Transverse colon (tissue), 4 donors: ENCODE measurements around the gene RPTOR. TPM values are rescaled to one million over a fixed set of nuclear protein-coding genes. Genes with fewer than 3 reads are reported as not detected.

ENCODE experiments used
- DNase-seq: peaks from one replicate; pipeline ENCODE4 v3.0.0-alpha.2; 2019
- H3K27ac ChIP-seq, 4 donors: fragments of 200-600 bp; sonication (generic); 2 replicates each; pipeline ENCODE4 v1.5.1; 2016 to 2018; ENCODE audit warnings: inconsistent platforms in 4 of 4
- H3K27me3 ChIP-seq: fragments of 200-600 bp; sonication (generic); 2 replicates; pipeline ENCODE4 v1.5.1; 2017; ENCODE audit warnings: inconsistent platforms
- H3K36me3 ChIP-seq, 4 donors: fragments of 200-600 bp; sonication (generic); 2 replicates each; pipeline ENCODE4 v1.5.1; 2017 to 2019; ENCODE audit warnings: inconsistent platforms in 4 of 4
- H3K4me1 ChIP-seq, 4 donors: fragments of 200-600 bp; sonication (generic); 2 replicates each; pipeline ENCODE4 v1.5.1; 2017 to 2020; ENCODE audit warnings: inconsistent platforms in 4 of 4
- H3K4me3 ChIP-seq, 4 donors: fragments of 200-600 bp; sonication (generic); 1 replicate in 1 of 4; 2 replicates in 3 of 4; pipeline versions ENCODE4 v1.5.1 to v1.6.1; 2017 to 2019; ENCODE audit warnings: inconsistent platforms in 4 of 4
- H3K9me3 ChIP-seq, 2 donors: fragments of 200-600 bp; sonication (generic); 2 replicates each; pipeline ENCODE4 v1.5.1; 2017 to 2019; ENCODE audit warnings: inconsistent platforms in 2 of 2
- EP300 ChIP-seq: sonication (generic); formaldehyde crosslinking; IDR thresholded peaks from one replicate; pipeline ENCODE4 v1.6.1; 2017; ENCODE audit warnings: antibody characterized with exemption, low read depth
- POLR2A ChIP-seq: fragments of 450-650 bp; IDR thresholded peaks from one replicate; pipeline ENCODE4 v1.6.1; 2016; ENCODE audit warnings: antibody characterized with exemption, mild to moderate bottlenecking, moderate library complexity
- POLR2AphosphoS5 ChIP-seq, 3 donors: sonication (generic); formaldehyde crosslinking; IDR thresholded peaks; one replicate each; pipeline ENCODE4 v1.6.1; 2016; ENCODE audit warnings: antibody characterized with exemption in 3 of 3
- WGBS, 2 donors: methylation state at CpG; one replicate each; pipeline ENCODE4 v1.1.5; 2018; ENCODE audit warnings: low coverage in 1 of 2; 5-methylcytosine and 5-hydroxymethylcytosine counted together
- in situ Hi-C, 4 donors: fragments of 200-750 bp; cut with MboI; loops; one replicate each; pipeline versions ENCODE4 v1.15.0 to v1.15.1; 2017; ENCODE audit warnings: low sequenced_read_pairs in 3 of 4, low pct_ligation_motif_present in 1 of 4, low pct_unique_long_range_greater_than_20kb in 1 of 4
- intact Hi-C: fragments of 100-400 bp; cut with DNase I; formaldehyde crosslinking; loops from one replicate; pipeline ENCODE4 v1.15.1; 2023; ENCODE audit warnings: low total_unique reads
- total RNA-seq, 4 donors: library from RNA; depleted of rRNA; stranded (reverse); fragments of >200 nt; gene quantifications; one replicate each; pipeline ENCODE4 v1.1.0, GENCODE V29; 2016
- TF ChIP-seq, protein P1 (sequence below), 5 experiments: fragments of 200-600 bp in 3 of 5; fragments of 450-650 bp in 2 of 5; sonication (generic) in 3 of 5; IDR thresholded peaks; 1 replicate in 2 of 5; 2 replicates in 3 of 5; pipeline ENCODE4 v1.5.1; 2016 to 2017; ENCODE audit warnings: antibody characterized with exemption in 5 of 5, inconsistent platforms in 3 of 5, mild to moderate bottlenecking in 2 of 5, moderate library complexity in 1 of 5

RPTOR gene
- total RNA-seq, 4 donors from 2014 or later = 28.9 to 79.3 (median 48.0) TPM

DNA sequence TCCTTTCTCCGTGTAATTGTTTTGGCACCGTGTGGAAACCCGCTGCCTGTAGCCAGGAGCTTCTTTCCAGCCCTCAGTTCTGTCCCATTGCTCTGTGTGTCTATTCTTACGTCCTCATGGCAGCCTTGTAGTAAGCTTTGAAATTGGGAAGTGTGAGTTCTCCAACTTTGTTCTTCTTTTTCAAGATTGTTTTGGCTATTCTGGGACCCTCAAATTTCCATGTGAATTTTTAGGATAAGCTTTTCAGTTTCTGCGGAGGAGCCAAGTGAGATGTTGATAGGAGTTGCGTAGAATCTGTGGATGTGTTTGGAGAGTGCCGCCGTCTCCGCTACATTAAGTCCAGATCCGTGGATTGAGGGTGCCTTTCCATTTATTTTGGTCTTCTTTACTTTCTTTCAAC, 462.3 kb downstream of the RPTOR start:
- Histone ChIP-seq H3K27me3 (peaks cover 33% of the 10 kb centered on the region), H3K36me3 (no peaks in the 10 kb centered on the region), H3K9me3 (peaks cover 0 to 5% of the 10 kb centered on the region in 2 donors), H3K4me3 (no peak overlapping the region), H3K4me1 (peaks cover 15 to 30% (median 29%) of the 10 kb centered on the region in 4 donors), H3K27ac (no peak overlapping the region)
- TF ChIP-seq POLR2A (no peak), EP300 (no peak), POLR2AphosphoS5 (IDR thresholded peaks at IDR 0.05) (no peak)
- TF ChIP-seq, protein P1, sequence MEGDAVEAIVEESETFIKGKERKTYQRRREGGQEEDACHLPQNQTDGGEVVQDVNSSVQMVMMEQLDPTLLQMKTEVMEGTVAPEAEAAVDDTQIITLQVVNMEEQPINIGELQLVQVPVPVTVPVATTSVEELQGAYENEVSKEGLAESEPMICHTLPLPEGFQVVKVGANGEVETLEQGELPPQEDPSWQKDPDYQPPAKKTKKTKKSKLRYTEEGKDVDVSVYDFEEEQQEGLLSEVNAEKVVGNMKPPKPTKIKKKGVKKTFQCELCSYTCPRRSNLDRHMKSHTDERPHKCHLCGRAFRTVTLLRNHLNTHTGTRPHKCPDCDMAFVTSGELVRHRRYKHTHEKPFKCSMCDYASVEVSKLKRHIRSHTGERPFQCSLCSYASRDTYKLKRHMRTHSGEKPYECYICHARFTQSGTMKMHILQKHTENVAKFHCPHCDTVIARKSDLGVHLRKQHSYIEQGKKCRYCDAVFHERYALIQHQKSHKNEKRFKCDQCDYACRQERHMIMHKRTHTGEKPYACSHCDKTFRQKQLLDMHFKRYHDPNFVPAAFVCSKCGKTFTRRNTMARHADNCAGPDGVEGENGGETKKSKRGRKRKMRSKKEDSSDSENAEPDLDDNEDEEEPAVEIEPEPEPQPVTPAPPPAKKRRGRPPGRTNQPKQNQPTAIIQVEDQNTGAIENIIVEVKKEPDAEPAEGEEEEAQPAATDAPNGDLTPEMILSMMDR (IDR thresholded peaks at IDR 0.05) = no peak
- DNase-seq = no peak
- WGBS, 2 donors = 79 to 82% methylated on average over 10 of the region's 10 CpGs
- intact Hi-C loops (no loop called here), in situ Hi-C loops (no loop called here)

DNA sequence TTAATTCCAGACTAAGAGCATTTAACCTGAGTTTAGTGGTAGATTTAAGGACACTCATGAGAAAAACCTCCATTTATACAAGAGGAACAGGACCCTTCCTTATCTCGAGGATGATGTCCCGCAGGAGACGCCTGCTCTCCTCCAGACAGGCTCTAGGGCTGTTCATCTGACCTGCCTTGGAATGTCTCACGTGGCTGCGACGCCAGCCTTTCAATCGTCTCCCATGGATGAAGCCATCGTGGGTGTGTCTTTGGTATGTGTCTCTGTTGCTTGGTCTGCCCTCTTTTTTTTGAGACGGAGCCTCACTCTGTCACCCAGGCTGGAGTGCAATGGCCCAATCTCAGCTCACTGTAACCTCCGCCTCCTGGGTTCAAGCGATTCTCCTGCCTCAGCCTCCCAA, 463.5 kb downstream of the RPTOR start:
- in situ Hi-C loops (no loop called here), intact Hi-C loops (no loop called here)
- Histone ChIP-seq H3K27ac (no peak overlapping the region), H3K27me3 (peaks cover 32% of the 10 kb centered on the region), H3K4me1 (peaks cover 9 to 17% (median 17%) of the 10 kb centered on the region in 4 donors), H3K4me3 (no peak overlapping the region), H3K36me3 (no peaks in the 10 kb centered on the region), H3K9me3 (peaks cover 0 to 5% of the 10 kb centered on the region in 2 donors)
- 83 to 90% methylated on average over 10 to 11 of the region's 11 CpGs for WGBS, 2 donors
- TF ChIP-seq, protein P1 (IDR thresholded peaks at IDR 0.05) = no peak
- DNase-seq = no peak

DNA sequence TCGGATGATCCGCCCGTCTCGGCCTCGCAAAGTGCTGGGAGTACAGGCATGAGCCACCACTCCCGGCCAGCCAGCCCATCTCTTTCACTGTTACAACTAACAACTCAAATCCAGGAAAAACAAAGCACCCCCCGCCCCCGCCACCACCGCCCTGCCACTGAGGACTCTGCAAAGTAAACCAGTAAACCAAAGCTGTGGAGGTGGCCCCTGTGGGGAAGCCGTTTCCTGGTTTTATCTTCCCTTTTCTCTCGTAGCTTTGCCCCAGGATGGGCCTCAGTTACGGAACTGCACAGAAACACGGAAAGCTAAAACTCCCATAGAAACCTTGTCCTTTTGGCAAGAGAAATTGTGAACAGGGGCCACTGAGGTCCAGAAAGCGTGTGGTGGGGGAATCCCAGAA, 464.5 kb downstream of the RPTOR start:
- peaks cover 6 to 7% (median 7%) of the 10 kb centered on the region in 4 donors for H3K4me1 ChIP-seq
- WGBS, 2 donors = 83% methylated on average over 1 to 14 of the region's 14 CpGs
- peaks cover 0 to 5% of the 10 kb centered on the region in 2 donors for H3K9me3 ChIP-seq

DNA sequence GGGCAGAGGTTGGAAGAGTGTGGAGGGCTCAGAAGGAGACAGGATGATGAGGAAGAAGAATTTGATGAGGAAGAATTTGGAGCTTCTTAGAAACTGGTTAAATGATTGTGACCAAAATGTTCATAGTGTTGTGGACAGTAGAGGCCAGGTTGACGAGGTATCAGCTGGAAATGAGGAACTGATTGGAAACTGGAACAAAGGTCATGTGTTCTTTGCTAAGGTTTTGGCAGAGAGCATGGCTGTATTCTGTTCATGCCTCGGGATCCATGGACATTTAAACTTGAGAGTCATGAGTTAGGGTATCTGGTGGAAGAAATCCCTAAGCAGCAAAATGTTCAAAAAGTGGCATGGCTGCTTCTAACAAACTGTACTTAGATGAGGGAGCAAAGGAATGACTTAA, 466.3 kb downstream of the RPTOR start:
- Histone ChIP-seq H3K27ac (no peak overlapping the region), H3K4me1 (no peaks in the 10 kb centered on the region), H3K36me3 (no peaks in the 10 kb centered on the region), H3K9me3 (peaks cover 0 to 5% of the 10 kb centered on the region in 2 donors), H3K4me3 (no peak overlapping the region), H3K27me3 (peaks cover 4% of the 10 kb centered on the region)
- WGBS, 2 donors = 58 to 67% methylated on average over 2 of the region's 2 CpGs
- in situ Hi-C loops (no loop called here), intact Hi-C loops (no loop called here)
- no peak for DNase-seq
- TF ChIP-seq POLR2A = no peak
- TF ChIP-seq, protein P1 (IDR thresholded peaks at IDR 0.05) = no peak
- no peak for TF ChIP-seq POLR2AphosphoS5 (IDR thresholded peaks at IDR 0.05)
- TF ChIP-seq EP300 = no peak

More for the DNA sequence above, 464.5 kb downstream of the RPTOR start:
- Histone ChIP-seq H3K4me3 (no peak overlapping the region), H3K27ac (no peak overlapping the region), H3K27me3 (peaks cover 22% of the 10 kb centered on the region), H3K36me3 (no peaks in the 10 kb centered on the region)
- in situ Hi-C loops (no loop called here), intact Hi-C loops (no loop called here)
- no peak for TF ChIP-seq EP300
- no peak for TF ChIP-seq POLR2A
- TF ChIP-seq, protein P1 (IDR thresholded peaks at IDR 0.05) = no peak
- TF ChIP-seq POLR2AphosphoS5 (IDR thresholded peaks at IDR 0.05) = no peak
- no peak for DNase-seq
